Neural cell (in vitro differentiated cells): ENCODE measurements around the gene RASGRP3. TPM values are rescaled to one million over a fixed set of nuclear protein-coding genes. Genes with fewer than 3 reads are reported as not detected.

ENCODE experiments used
- H2AFZ ChIP-seq: fragments of 200-600, 300-800 bp; sonication (generic), shearing (Covaris generic); 2 replicates; pipeline ENCODE4 v1.6.0; 2014; ENCODE audit warnings: low read depth, mild to moderate bottlenecking, antibody characterized with exemption, low read length, moderate library complexity
- H3F3A ChIP-seq: fragments of 200-600 bp; shearing (Covaris generic); 2 replicates; pipeline ENCODE4 v1.6.1; 2016; ENCODE audit warnings: mild to moderate bottlenecking, moderate library complexity, mixed read lengths, antibody characterized with exemption, low read length; ENCODE audit not compliant: insufficient read depth, poor library complexity, severe bottlenecking
- H3K27ac ChIP-seq: fragments of 200-600, 300-800 bp; sonication (generic), shearing (Covaris generic); 2 replicates; pipeline ENCODE4 v1.5.1; 2014; ENCODE audit warnings: mild to moderate bottlenecking, low read length, moderate library complexity
- H3K27me3 ChIP-seq: fragments of 300-800, 200-600 bp; sonication (generic), shearing (Covaris generic); 2 replicates; pipeline ENCODE4 v1.6.0; 2014; ENCODE audit warnings: mild to moderate bottlenecking, low read depth, low read length, moderate library complexity; ENCODE audit not compliant: insufficient read depth
- H3K36me3 ChIP-seq: fragments of 300-800, 200-600 bp; sonication (generic), shearing (Covaris generic); 2 replicates; pipeline ENCODE4 v1.5.1; 2014; ENCODE audit warnings: mild to moderate bottlenecking, antibody characterized with exemption, low read length, moderate library complexity; ENCODE audit not compliant: insufficient read depth
- H3K4me2 ChIP-seq: fragments of 300-800, 200-600 bp; sonication (generic), shearing (Covaris generic); 2 replicates; pipeline ENCODE4 v1.6.0; 2014; ENCODE audit warnings: mild to moderate bottlenecking, low read length
- H3K4me3 ChIP-seq: fragments of 300-800, 200-600 bp; sonication (generic), shearing (Covaris generic); 2 replicates; pipeline ENCODE4 v1.5.1; 2014; ENCODE audit warnings: mild to moderate bottlenecking, low read length, moderate library complexity
- H3K79me2 ChIP-seq: fragments of 200-600 bp; shearing (Covaris generic); replicated peaks from 2 replicates; pipeline ENCODE4 v1.6.0; 2014; ENCODE audit warnings: mild to moderate bottlenecking, low read length, moderate library complexity; ENCODE audit not compliant: insufficient read depth
- H3K9ac ChIP-seq: fragments of 300-800, 200-600 bp; sonication (generic), shearing (Covaris generic); 2 replicates; pipeline ENCODE4 v1.6.1; 2016; ENCODE audit warnings: mild to moderate bottlenecking, low read length, mixed read lengths
- H3K9me2 ChIP-seq: fragments of 200-600 bp; shearing (Covaris generic); 2 replicates; pipeline ENCODE4 v1.6.1; 2016; ENCODE audit warnings: mild to moderate bottlenecking, low read length, mixed read lengths; ENCODE audit not compliant: insufficient read depth
- H3K9me3 ChIP-seq: fragments of 200-600, 300-800 bp; sonication (generic), shearing (Covaris generic); 2 replicates; pipeline ENCODE4 v1.6.1; 2016; ENCODE audit warnings: mild to moderate bottlenecking, mixed run types, low read length, moderate library complexity, mixed read lengths
- H4K20me1 ChIP-seq: fragments of 200-600 bp; shearing (Covaris generic); 2 replicates; pipeline ENCODE4 v1.6.1; 2016; ENCODE audit warnings: mild to moderate bottlenecking, mixed run types; ENCODE audit not compliant: insufficient read depth
- CTCF ChIP-seq: fragments of 450-650 bp; IDR thresholded peaks from 2 replicates; pipeline ENCODE4 v1.5.1; 2014; ENCODE audit warnings: antibody characterized with exemption, mild to moderate bottlenecking, moderate library complexity; ENCODE audit not compliant: poor library complexity, severe bottlenecking
- EP300 ChIP-seq: fragments of 450-650 bp; conservative IDR thresholded peaks from 2 replicates; pipeline ENCODE4 v1.6.1; 2014; ENCODE audit warnings: antibody characterized with exemption, mild to moderate bottlenecking, moderate library complexity; ENCODE audit not compliant: poor library complexity, severe bottlenecking
- EZH2 ChIP-seq: fragments of 200-600, 300-800 bp; shearing (Covaris generic), sonication (generic); IDR thresholded peaks from 2 replicates; pipeline ENCODE4 v1.6.1; 2014; ENCODE audit warnings: antibody characterized with exemption, low read length, borderline replicate concordance, mild to moderate bottlenecking; ENCODE audit not compliant: insufficient read depth, poor library complexity, severe bottlenecking
- MXI1 ChIP-seq: fragments of 450-650 bp; conservative IDR thresholded peaks from 2 replicates; pipeline ENCODE4 v1.6.1; 2014; ENCODE audit warnings: antibody characterized with exemption, mild to moderate bottlenecking; ENCODE audit not compliant: poor library complexity, severe bottlenecking
- POLR2AphosphoS5 ChIP-seq: IDR thresholded peaks from 2 replicates; pipeline ENCODE4 v1.6.1; 2012
- RAD21 ChIP-seq: fragments of 450-650 bp; conservative IDR thresholded peaks from 2 replicates; pipeline ENCODE4 v1.6.1; 2014; ENCODE audit warnings: antibody characterized with exemption, mild to moderate bottlenecking, moderate library complexity
- REST ChIP-seq: IDR thresholded peaks from 2 replicates; pipeline ENCODE4 v1.6.1; 2012; ENCODE audit warnings: borderline replicate concordance
- SMC3 ChIP-seq: fragments of 450-650 bp; conservative IDR thresholded peaks from 2 replicates; pipeline ENCODE4 v1.6.1; 2014; ENCODE audit warnings: antibody characterized with exemption, mild to moderate bottlenecking, moderate library complexity; ENCODE audit not compliant: poor library complexity
- TAF1 ChIP-seq: IDR thresholded peaks from 2 replicates; pipeline ENCODE4 v1.6.1; 2012; ENCODE audit warnings: low read depth
- polyA plus RNA-seq: library from polyadenylated mRNA; depleted of rRNA; stranded (reverse); fragments of >200 nt; gene quantifications from 2 replicates; pipeline ENCODE4 v1.2.3, GENCODE V29; 2014

Gene RASGRP3
- polyA plus RNA-seq, 1 donor from 2014 or later, result 25.3 TPM

GRCh38 chr2:33586766-33587165, 110.3 kb downstream of the RASGRP3 start:
- Histone ChIP-seq H3K27me3 (no peaks in the 10 kb centered on the region), H3K4me2 (no peak overlapping the region), H3K9me3 (no peaks in the 10 kb centered on the region), H3F3A (no peaks in the 10 kb centered on the region), H3K36me3 (peaks cover 4% of the 10 kb centered on the region), H3K4me3 (no peak overlapping the region), H3K9ac (no peak overlapping the region), H3K79me2 (no peaks in the 10 kb centered on the region), H3K27ac (no peak overlapping the region), H4K20me1 (no peaks in the 10 kb centered on the region), H3K9me2 (no peaks in the 10 kb centered on the region), H2AFZ (no peak overlapping the region)
- TF ChIP-seq MXI1 (no peak), EZH2 (no peak), TAF1 (no peak), EP300 (no peak), CTCF (no peak), REST (no peak), POLR2AphosphoS5 (no peak), RAD21 (no peak), SMC3 (no peak)

GRCh38 chr2:33588232-33588631, 111.8 kb downstream of the RASGRP3 start:
- no peaks in the 10 kb centered on the region for H3K27me3 ChIP-seq
- no peak overlapping the region for H2AFZ ChIP-seq
- no peaks in the 10 kb centered on the region for H3K79me2 ChIP-seq
- no peaks in the 10 kb centered on the region for H4K20me1 ChIP-seq
- no peak overlapping the region for H3K9ac ChIP-seq
- no peaks in the 10 kb centered on the region for H3K9me2 ChIP-seq
- no peaks in the 10 kb centered on the region for H3F3A ChIP-seq
- TF ChIP-seq CTCF, result no peak
- TF ChIP-seq EZH2, result no peak
- TF ChIP-seq RAD21, result no peak
- no peak for TF ChIP-seq POLR2AphosphoS5
- TF ChIP-seq REST, result no peak
- no peak for TF ChIP-seq SMC3
- TF ChIP-seq TAF1, result no peak
- TF ChIP-seq EP300, result no peak
- no peak for TF ChIP-seq MXI1
- peaks cover 4% of the 10 kb centered on the region for H3K36me3 ChIP-seq
- no peak overlapping the region for H3K4me2 ChIP-seq
- H3K9me3 ChIP-seq, result no peaks in the 10 kb centered on the region
- H3K27ac ChIP-seq, result no peak overlapping the region
- no peak overlapping the region for H3K4me3 ChIP-seq
